Ishikawa (cell line): ENCODE data around the gene PROM1.

Source experiments
- CEBPB ChIP-seq: IDR thresholded peaks from 2 replicates; pipeline ENCODE4 v1.6.1; 2012
- CREB1 ChIP-seq: IDR thresholded peaks from 2 replicates; pipeline ENCODE4 v1.6.1; 2012; ENCODE audit warnings: low read depth
- EGR1 ChIP-seq: IDR thresholded peaks from 2 replicates; pipeline ENCODE4 v1.6.1; 2012
- EP300 ChIP-seq: IDR thresholded peaks from 2 replicates; pipeline ENCODE4 v1.6.1; 2012; ENCODE audit warnings: borderline replicate concordance
- FOXM1 ChIP-seq: IDR thresholded peaks from 2 replicates; pipeline ENCODE4 v1.6.1; 2012; ENCODE audit warnings: low read depth, borderline replicate concordance
- NFIC ChIP-seq: IDR thresholded peaks from 2 replicates; pipeline ENCODE4 v1.6.1; 2012
- RAD21 ChIP-seq: IDR thresholded peaks from 2 replicates; pipeline ENCODE4 v1.6.1; 2012; ENCODE audit warnings: low read depth
- TAF1 ChIP-seq: IDR thresholded peaks from 2 replicates; pipeline ENCODE4 v1.6.1; 2012; ENCODE audit warnings: low read depth, mild to moderate bottlenecking
- TCF12 ChIP-seq: IDR thresholded peaks from 2 replicates; pipeline ENCODE4 v1.6.1; 2012; ENCODE audit warnings: low read depth
- TEAD4 ChIP-seq: IDR thresholded peaks from 2 replicates; pipeline ENCODE4 v1.6.1; 2012
- YY1 ChIP-seq: IDR thresholded peaks from 2 replicates; pipeline ENCODE4 v1.6.1; 2012; ENCODE audit warnings: low read depth
- ZBTB7A ChIP-seq: IDR thresholded peaks from 2 replicates; pipeline ENCODE4 v1.6.1; 2012; ENCODE audit warnings: low read depth
- TF ChIP-seq, protein P1 (sequence below): IDR thresholded peaks from 2 replicates; pipeline ENCODE4 v1.6.1; 2012
- TF ChIP-seq, protein P2 (sequence below): IDR thresholded peaks from 2 replicates; pipeline ENCODE4 v1.6.1; 2012
- TF ChIP-seq, protein P3 (sequence below): IDR thresholded peaks from 2 replicates; pipeline ENCODE4 v1.6.1; 2012; ENCODE audit warnings: low read depth, mild to moderate bottlenecking

PROM1 gene

DNA sequence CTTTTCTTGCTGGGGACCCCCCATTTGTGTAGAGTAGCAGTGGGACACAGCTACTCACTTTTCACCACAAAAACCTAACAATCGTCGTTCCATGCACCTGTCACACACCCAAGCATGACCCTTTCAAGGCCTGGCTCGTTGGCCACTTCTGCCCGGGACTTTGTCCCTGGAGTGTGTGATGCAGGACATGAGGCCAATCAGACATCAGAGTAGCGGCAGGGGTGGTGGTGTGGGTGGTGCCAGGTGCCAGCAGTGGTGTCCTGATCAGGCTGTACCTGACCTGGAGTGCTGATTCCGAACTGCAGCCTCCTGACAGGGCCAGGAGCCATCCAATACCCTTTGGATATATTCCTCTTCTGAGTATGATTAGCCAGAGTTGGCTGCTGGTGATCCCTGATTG is 23.1 kb upstream of the PROM1 start:
- no peak for TF ChIP-seq YY1
- no peak for TF ChIP-seq FOXM1
- TF ChIP-seq, protein P1, sequence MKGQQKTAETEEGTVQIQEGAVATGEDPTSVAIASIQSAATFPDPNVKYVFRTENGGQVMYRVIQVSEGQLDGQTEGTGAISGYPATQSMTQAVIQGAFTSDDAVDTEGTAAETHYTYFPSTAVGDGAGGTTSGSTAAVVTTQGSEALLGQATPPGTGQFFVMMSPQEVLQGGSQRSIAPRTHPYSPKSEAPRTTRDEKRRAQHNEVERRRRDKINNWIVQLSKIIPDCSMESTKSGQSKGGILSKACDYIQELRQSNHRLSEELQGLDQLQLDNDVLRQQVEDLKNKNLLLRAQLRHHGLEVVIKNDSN, result no peak
- no peak for TF ChIP-seq CREB1
- no peak for TF ChIP-seq CEBPB
- TF ChIP-seq, protein P2, sequence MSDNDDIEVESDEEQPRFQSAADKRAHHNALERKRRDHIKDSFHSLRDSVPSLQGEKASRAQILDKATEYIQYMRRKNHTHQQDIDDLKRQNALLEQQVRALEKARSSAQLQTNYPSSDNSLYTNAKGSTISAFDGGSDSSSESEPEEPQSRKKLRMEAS, result no peak
- no peak for TF ChIP-seq EP300
- TF ChIP-seq RAD21, result no peak
- TF ChIP-seq TCF12, result no peak
- TF ChIP-seq NFIC, result no peak
- TF ChIP-seq TEAD4, result no peak
- no peak for TF ChIP-seq EGR1
- no peak for TF ChIP-seq TAF1
- TF ChIP-seq, protein P3, sequence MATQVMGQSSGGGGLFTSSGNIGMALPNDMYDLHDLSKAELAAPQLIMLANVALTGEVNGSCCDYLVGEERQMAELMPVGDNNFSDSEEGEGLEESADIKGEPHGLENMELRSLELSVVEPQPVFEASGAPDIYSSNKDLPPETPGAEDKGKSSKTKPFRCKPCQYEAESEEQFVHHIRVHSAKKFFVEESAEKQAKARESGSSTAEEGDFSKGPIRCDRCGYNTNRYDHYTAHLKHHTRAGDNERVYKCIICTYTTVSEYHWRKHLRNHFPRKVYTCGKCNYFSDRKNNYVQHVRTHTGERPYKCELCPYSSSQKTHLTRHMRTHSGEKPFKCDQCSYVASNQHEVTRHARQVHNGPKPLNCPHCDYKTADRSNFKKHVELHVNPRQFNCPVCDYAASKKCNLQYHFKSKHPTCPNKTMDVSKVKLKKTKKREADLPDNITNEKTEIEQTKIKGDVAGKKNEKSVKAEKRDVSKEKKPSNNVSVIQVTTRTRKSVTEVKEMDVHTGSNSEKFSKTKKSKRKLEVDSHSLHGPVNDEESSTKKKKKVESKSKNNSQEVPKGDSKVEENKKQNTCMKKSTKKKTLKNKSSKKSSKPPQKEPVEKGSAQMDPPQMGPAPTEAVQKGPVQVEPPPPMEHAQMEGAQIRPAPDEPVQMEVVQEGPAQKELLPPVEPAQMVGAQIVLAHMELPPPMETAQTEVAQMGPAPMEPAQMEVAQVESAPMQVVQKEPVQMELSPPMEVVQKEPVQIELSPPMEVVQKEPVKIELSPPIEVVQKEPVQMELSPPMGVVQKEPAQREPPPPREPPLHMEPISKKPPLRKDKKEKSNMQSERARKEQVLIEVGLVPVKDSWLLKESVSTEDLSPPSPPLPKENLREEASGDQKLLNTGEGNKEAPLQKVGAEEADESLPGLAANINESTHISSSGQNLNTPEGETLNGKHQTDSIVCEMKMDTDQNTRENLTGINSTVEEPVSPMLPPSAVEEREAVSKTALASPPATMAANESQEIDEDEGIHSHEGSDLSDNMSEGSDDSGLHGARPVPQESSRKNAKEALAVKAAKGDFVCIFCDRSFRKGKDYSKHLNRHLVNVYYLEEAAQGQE, result no peak
- no peak for TF ChIP-seq ZBTB7A

DNA sequence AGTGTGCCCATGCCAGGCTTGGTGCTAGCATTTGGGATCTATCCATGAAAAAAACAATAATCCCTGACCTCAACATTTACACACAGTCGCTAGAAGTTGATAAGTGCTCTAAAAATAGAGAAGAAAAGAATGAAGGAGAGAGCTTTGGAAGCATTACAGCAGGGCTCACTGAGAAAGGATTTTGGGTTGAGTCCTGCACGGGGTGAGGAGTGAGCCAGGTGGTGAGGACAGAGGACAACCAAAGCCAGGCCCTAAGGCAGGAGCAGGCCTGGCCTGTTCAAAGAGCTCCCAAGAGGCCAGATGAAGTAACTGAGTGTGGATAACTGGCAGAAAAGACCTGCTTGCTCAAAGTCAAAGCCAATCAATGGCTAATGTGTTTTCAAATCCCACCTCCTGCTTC is 20.7 kb upstream of the PROM1 start:
- no peak for TF ChIP-seq ZBTB7A
- TF ChIP-seq, protein P3, result no peak
- TF ChIP-seq, protein P2, result no peak
- no peak for TF ChIP-seq TAF1
- no peak for TF ChIP-seq YY1
- TF ChIP-seq NFIC, result no peak
- no peak for TF ChIP-seq CREB1
- TF ChIP-seq, protein P1, result no peak
- no peak for TF ChIP-seq RAD21
- TF ChIP-seq TEAD4, result no peak
- TF ChIP-seq TCF12, result no peak
- no peak for TF ChIP-seq EP300

DNA sequence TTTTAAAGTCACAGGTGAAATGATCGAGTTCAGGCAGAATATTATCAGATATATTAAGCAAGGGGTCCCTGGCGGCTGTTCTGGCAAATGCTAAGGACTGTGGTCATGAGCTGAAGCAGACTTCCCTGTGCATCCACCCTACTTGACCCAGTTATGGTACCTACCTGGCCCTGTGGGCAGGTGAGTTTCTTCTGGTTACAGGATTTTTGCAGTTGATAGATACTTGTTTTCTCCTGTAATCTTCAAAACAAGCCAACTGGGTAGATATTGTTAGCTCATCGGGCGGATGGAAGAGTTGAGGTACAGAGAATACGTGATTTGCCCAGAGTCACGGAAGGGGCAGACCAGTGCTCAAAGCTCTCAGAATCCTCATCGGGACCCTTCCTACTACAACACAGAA is 18.5 kb upstream of the PROM1 start:
- no peak for TF ChIP-seq EGR1
- no peak for TF ChIP-seq CREB1
- no peak for TF ChIP-seq TEAD4
- TF ChIP-seq, protein P2, result no peak

DNA sequence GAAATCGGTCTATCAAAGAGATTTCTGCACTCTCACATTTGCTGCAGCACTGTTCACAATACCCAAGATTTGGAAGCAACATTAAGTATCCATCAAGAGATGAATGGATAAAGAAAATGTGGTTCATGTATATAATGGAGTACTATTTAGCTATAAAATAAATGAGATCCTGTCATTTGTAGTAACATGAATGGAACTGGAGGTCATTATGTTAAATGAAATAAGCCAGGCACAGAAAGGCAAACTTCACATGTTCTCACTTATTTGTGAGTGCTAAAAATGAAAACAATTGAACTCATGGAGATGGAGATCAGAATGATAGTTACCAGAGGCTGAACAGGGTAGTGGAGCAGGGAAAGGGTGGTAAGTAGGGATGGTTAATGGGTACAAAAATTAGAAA is 17.0 kb upstream of the PROM1 start:
- TF ChIP-seq, protein P2, result no peak
- no peak for TF ChIP-seq EP300
- no peak for TF ChIP-seq ZBTB7A
- TF ChIP-seq YY1, result no peak
- TF ChIP-seq NFIC, result no peak
- no peak for TF ChIP-seq TCF12
- TF ChIP-seq, protein P3, result no peak
- TF ChIP-seq TEAD4, result no peak
- TF ChIP-seq EGR1, result no peak
- no peak for TF ChIP-seq CEBPB
- no peak for TF ChIP-seq FOXM1
- no peak for TF ChIP-seq CREB1
- TF ChIP-seq TAF1, result no peak
- TF ChIP-seq RAD21, result no peak
